Activated CD4-positive, alpha-beta T cell treated with anti-CD3 and anti-CD28 coated beads, Interleukin-2, amount 50 U/mL, for 48 hours (primary cell): ENCODE results near the gene SH3RF1.

Source experiments
- DNase-seq, 2 experiments: peaks; one replicate each; pipeline ENCODE4 v3.0.0-alpha.2; 2020

SH3RF1 gene

DNA sequence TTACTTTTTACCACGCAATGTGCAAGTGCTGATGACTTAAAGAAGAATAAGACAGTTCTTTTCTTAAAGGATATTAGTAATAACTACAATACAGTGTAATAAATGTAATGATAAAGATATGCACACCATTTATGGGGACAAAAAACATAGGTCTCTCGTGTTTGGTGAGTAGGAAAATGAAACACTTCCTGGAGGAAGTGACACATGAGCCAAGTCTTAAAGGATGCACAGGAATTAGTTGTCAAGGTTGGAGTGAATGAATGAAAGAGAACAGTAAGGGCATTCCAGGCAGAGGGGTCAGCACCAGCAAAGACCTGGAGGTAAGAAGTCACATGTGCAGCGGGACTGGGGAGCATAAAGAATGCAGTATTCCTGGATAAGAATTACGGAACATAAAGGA, 112.7 kb downstream of the SH3RF1 start:
- DNase-seq, result no peak

- DNase-seq, result no peak
These were observed 114.4 kb downstream of the SH3RF1 start for GRCh38 chr4:169156392-169156791.

DNA sequence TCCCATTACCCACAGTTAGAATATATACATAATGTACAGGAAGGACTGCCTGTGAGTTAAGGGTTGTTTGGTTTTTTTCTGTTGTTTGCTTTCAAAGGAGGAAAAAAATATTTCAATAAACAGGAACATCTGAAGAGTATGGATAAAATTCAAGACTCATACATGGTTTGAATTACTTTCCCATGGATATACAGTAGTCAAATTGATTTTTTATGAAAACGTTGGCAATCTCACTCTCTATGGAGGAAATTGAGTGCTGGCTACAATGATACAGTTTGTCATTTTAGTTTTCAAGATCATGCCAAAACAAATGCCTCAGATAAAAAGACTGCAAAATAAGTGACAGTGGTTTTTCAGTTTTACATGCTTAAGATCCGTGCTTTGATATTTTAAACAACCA, 116.6 kb downstream of the SH3RF1 start:
- DNase-seq, result no peak

GRCh38 chr4:169153481-169154087, 117.2 kb downstream of the SH3RF1 start:
- no peak for DNase-seq

GRCh38 chr4:169152899-169153298, 117.9 kb downstream of the SH3RF1 start:
- no peak for DNase-seq

DNA sequence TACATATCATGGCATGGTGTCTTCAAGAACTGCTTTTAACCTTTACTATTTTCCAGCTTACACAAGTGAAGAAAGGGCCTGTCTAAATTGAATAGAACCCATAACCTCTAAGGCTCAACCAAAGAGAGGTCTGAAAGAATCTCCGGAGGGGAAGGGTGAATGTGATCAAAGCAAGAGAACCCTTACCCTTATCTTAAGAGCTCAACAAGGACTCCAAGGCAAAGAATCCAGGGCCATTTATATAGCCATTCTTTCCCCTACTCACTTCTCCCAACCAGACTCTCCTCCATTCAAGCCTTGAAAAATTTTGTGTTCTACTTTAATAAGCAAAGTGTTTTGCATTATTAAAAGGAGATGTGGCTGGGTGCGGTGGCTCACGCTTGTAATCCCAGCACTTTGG, 118.7 kb downstream of the SH3RF1 start:
- DNase-seq, result no peak

DNA sequence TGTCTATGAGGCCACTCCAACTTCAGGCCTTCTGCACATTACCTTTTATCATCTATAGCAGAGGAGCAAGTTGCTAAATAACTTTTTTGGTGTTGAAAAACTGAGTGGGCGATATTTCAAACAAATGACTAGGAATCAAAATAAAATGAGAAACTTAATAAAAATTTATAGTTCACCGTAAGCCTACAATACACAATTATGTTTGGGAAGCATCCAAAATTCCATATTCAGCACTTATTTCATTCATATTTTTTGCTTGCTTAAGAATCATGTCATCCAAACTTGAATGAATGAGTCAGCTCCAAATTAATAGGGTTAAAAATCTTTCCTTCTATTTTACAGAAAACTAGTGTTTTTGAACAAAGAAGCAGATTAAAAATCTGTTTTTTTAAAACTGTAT, 119.1 kb downstream of the SH3RF1 start:
- no peak for DNase-seq

DNA sequence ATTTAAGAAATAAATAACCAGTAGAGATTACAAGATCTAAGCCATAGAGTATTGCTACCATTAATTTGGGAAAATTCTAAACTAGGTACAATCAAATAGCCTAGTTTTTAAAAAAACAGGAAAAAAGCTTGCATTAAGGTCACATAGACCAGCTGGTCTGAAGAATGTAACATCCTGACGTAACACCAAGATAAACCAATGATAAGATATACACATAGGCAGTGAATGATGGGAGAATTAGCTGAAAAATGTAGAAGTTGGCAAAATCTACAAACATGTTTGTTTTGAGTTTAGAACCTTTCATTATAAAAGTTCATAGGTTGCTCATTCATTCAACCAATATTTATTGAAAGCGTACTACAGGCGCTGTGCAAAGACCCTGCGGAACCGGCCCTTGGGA, 120.0 kb downstream of the SH3RF1 start:
- DNase-seq, result no peak

DNA sequence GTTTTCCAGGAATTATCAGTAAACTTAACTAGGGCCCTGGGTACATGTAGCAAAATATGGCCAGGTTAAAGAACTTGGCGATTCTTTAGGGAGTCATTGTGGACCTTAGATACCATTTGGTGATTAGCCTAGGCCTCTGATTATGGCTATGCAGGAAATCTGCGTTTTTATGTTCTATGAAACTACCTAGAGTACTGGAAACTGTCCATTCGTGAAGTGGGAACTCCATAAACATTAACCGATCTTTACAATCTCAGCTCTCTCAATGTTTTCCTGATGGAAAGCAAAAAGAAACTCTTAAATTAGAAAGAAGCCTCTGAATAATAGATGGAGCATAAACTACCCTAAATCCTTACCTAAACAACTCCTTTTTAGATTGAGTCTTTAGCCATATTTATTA, 121.9 kb downstream of the SH3RF1 start:
- no peak for DNase-seq

DNA sequence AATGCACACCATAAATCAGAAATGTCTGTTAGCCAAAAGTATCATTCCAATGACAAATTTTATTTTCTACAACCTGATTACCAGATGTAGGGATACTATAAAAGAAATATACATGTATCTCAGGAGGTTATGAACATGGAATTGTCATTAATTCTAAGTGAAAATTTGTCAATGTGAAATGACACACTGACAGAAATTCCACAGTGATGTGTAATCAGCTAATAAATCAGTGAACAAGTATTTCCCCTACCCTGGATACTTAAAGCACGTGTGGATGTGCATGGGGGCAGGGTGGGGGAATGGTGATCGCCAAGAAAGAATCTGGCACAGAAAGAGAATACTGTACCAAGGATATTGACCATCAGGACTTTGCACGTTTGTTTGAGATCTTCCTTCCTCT, 123.6 kb downstream of the SH3RF1 start:
- no peak for DNase-seq

GRCh38 chr4:169144061-169144600, 126.6 kb downstream of the SH3RF1 start:
- no peak for DNase-seq

- no peak for DNase-seq
These were observed 127.4 kb downstream of the SH3RF1 start for GRCh38 chr4:169143335-169143734.

GRCh38 chr4:169142906-169143305, 127.8 kb downstream of the SH3RF1 start:
- no peak for DNase-seq

- DNase-seq, result no peak
These were observed 128.4 kb downstream of the SH3RF1 start for GRCh38 chr4:169142391-169142790.

GRCh38 chr4:169139021-169139420, 131.7 kb downstream of the SH3RF1 start:
- no peak for DNase-seq

- DNase-seq, result no peak
These were observed 133.2 kb downstream of the SH3RF1 start for GRCh38 chr4:169137558-169137920.

GRCh38 chr4:169136796-169137557, 133.8 kb downstream of the SH3RF1 start:
- no peak for DNase-seq

GRCh38 chr4:169136330-169136729, 134.4 kb downstream of the SH3RF1 start:
- no peak for DNase-seq

GRCh38 chr4:169135776-169136175, 135.0 kb downstream of the SH3RF1 start:
- no peak for DNase-seq

GRCh38 chr4:169133932-169134331, 136.8 kb downstream of the SH3RF1 start:
- no peak for DNase-seq

GRCh38 chr4:169132561-169133305, 138.0 kb downstream of the SH3RF1 start:
- DNase-seq, result no peak

DNA sequence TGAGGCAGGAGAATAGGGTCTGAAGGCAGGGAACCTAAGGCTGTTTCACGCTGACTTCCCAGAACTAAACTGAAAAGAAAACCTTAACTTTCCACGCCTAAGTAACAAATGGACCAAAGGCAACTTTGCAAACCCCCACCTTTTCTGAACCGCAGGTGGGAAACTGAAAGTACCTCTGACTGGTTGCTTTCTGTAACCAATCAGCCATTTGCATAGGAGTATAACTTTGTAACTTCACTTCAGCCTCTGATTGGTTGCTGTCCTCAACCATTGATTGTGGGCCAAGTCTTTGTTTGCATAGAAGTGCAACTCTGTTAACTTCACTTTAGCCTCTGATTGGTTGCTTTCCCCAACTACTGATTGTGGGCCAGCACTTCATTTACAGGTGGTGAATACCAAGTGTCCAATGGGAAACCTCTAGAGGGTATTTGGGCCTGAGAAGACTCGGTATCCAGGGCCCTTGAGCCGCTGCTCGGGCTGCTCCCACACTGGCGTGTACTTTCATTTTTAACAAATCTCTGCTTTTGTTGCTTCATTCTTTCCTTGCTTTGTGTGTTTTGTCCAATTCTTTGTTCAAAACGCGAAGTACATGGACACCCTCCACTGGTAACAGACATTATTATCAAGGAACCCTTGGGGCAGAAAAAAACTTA, 139.1 kb downstream of the SH3RF1 start:
- DNase-seq, result no peak

GRCh38 chr4:169128902-169129301, 141.9 kb downstream of the SH3RF1 start:
- no peak for DNase-seq
